ENCODE results near the gene RB1.

The RB1 gene

DNA sequence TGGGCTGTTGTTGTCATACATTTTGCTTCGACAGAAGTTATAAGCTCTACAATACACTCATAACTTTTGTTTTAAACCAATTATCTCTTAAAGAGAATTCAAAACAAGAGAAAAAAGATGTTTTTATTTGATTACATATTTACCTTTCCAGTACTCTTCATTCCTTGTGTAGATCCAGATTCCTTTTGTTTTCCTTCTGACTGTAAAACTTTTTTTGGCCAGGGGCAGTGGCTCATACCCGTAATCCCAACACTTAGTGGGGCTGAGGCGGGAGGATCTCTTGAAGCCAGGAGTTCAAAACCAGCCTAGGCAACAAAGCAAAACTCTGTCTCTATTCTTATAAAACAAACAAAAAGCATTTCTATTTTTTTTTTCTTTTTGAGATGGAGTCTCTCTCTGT is 87.7 kb downstream of the RB1 start:
- Histone ChIP-seq H3K36me3 (ENCODE audit: insufficient read depth, low read length) (peaks cover 35% of the 10 kb centered on the region), H3K27me3 (ENCODE audit: insufficient read depth, low read length) (no peaks in the 10 kb centered on the region), H3K9me3 (ENCODE audit: low read length) (peaks cover 7% of the 10 kb centered on the region; the same call in 1 of the 2 replicates), H3K4me1 (ENCODE audit: insufficient read depth, low read length, severe bottlenecking) (no peaks in the 10 kb centered on the region), H3K79me2 (ENCODE audit: insufficient read depth, low read length) (no peaks in the 10 kb centered on the region), H2AFZ (ENCODE audit: low read length) (no peak overlapping the region), H3K27ac (ENCODE audit: low read depth, low read length, poor library complexity, severe bottlenecking) (no peak overlapping the region), H3F3A (ENCODE audit: insufficient read depth, low read length) (no peaks in the 10 kb centered on the region), H3K9me2 (ENCODE audit: low read depth, low read length) (no peaks in the 10 kb centered on the region), H4K20me1 (ENCODE audit: insufficient read depth, low read length) (no peaks in the 10 kb centered on the region), H3K9ac (ENCODE audit: low read length) (no peak overlapping the region), H3K4me2 (ENCODE audit: low read length) (no peak overlapping the region), H3K4me3 (ENCODE audit: low read depth, low read length, poor library complexity, severe bottlenecking) (no peak overlapping the region)
- TF ChIP-seq, protein P1, sequence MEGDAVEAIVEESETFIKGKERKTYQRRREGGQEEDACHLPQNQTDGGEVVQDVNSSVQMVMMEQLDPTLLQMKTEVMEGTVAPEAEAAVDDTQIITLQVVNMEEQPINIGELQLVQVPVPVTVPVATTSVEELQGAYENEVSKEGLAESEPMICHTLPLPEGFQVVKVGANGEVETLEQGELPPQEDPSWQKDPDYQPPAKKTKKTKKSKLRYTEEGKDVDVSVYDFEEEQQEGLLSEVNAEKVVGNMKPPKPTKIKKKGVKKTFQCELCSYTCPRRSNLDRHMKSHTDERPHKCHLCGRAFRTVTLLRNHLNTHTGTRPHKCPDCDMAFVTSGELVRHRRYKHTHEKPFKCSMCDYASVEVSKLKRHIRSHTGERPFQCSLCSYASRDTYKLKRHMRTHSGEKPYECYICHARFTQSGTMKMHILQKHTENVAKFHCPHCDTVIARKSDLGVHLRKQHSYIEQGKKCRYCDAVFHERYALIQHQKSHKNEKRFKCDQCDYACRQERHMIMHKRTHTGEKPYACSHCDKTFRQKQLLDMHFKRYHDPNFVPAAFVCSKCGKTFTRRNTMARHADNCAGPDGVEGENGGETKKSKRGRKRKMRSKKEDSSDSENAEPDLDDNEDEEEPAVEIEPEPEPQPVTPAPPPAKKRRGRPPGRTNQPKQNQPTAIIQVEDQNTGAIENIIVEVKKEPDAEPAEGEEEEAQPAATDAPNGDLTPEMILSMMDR (IDR thresholded peaks at IDR 0.05; ENCODE audit: low read length) = no peak

DNA sequence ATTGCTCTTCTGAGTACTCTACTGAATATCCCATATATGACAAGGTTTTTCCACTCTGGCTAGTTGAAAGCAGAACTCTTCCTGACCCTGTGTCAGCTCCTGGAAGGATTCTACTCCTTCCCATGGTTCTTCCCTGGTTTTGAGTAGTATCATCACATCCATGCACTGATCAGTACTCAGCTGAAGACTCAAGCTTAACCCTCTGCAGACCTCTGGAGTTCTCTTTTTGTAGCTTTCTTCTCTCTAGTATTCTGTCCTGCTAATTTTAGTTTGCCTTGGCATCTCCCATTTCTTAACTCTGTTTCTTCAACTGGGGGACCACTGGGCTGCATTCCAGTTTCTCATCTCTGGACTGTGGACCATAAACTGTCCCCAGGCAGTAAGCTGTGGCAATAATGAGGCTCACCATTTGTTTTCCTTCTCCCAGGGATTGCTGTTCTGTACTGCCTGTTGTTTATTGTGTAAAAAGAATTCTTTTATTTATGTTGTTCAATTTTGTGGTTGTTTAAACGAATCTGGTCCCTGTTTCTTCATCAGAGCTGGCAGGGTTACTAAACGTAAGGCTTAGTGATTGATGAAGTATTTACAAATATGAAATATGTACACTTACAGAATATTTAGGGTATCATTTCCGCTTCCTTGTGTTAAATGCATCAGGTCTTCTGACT is 89.6 kb downstream of the RB1 start:
- no peaks in the 10 kb centered on the region for H3K9me2 ChIP-seq (ENCODE audit: low read depth, low read length)
- no peaks in the 10 kb centered on the region for H3F3A ChIP-seq (ENCODE audit: insufficient read depth, low read length)
- H3K9me3 ChIP-seq (ENCODE audit: low read length) = peaks cover 7% of the 10 kb centered on the region; the same call in 1 of the 2 replicates
- no peak overlapping the region for H3K4me3 ChIP-seq (ENCODE audit: low read depth, low read length, poor library complexity, severe bottlenecking)
- H2AFZ ChIP-seq (ENCODE audit: low read length) = no peak overlapping the region
- no peaks in the 10 kb centered on the region for H3K79me2 ChIP-seq (ENCODE audit: insufficient read depth, low read length)
- H3K9ac ChIP-seq (ENCODE audit: low read length) = no peak overlapping the region
- no peak overlapping the region for H3K27ac ChIP-seq (ENCODE audit: low read depth, low read length, poor library complexity, severe bottlenecking)
- no peak overlapping the region for H3K4me2 ChIP-seq (ENCODE audit: low read length)
- peaks cover 28% of the 10 kb centered on the region for H3K36me3 ChIP-seq (ENCODE audit: insufficient read depth, low read length)
- no peaks in the 10 kb centered on the region for H4K20me1 ChIP-seq (ENCODE audit: insufficient read depth, low read length)
- no peaks in the 10 kb centered on the region for H3K4me1 ChIP-seq (ENCODE audit: insufficient read depth, low read length, severe bottlenecking)
- H3K27me3 ChIP-seq (ENCODE audit: insufficient read depth, low read length) = no peaks in the 10 kb centered on the region
- TF ChIP-seq, protein P1 (IDR thresholded peaks at IDR 0.05; ENCODE audit: low read length) = no peak
- no peak for TF ChIP-seq EZH2 (IDR thresholded peaks at IDR 0.05; ENCODE audit: borderline replicate concordance, low read length)

DNA sequence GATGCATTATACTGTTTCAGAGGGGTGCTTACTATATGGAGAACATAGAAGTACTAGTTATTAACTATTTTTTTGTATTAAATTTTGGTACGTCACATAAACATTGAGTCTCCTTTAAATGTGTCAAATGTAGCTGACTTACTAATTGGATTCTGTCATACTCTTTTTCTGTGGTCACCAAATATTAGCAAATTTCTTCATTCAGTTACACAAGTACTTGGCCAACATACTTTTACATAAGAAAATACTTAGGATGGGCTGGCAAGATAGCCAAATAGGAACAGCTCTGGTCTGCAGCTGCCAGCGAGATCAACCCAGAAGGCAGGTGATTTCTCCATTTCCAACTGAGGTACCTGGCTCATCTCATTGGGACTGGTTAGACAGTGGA is 90.1 kb downstream of the RB1 start:
- Histone ChIP-seq H3K9me3 (ENCODE audit: low read length) (peaks cover 7% of the 10 kb centered on the region; the same call in 1 of the 2 replicates), H3K4me1 (ENCODE audit: insufficient read depth, low read length, severe bottlenecking) (no peaks in the 10 kb centered on the region), H3K4me2 (ENCODE audit: low read length) (no peak overlapping the region), H3K9ac (ENCODE audit: low read length) (no peak overlapping the region), H4K20me1 (ENCODE audit: insufficient read depth, low read length) (no peaks in the 10 kb centered on the region), H3K9me2 (ENCODE audit: low read depth, low read length) (no peaks in the 10 kb centered on the region), H3F3A (ENCODE audit: insufficient read depth, low read length) (no peaks in the 10 kb centered on the region), H3K36me3 (ENCODE audit: insufficient read depth, low read length) (peaks cover 28% of the 10 kb centered on the region), H2AFZ (ENCODE audit: low read length) (no peak overlapping the region), H3K27ac (ENCODE audit: low read depth, low read length, poor library complexity, severe bottlenecking) (no peak overlapping the region), H3K27me3 (ENCODE audit: insufficient read depth, low read length) (no peaks in the 10 kb centered on the region), H3K79me2 (ENCODE audit: insufficient read depth, low read length) (no peaks in the 10 kb centered on the region), H3K4me3 (ENCODE audit: low read depth, low read length, poor library complexity, severe bottlenecking) (no peak overlapping the region)
- TF ChIP-seq, protein P1 (IDR thresholded peaks at IDR 0.05; ENCODE audit: low read length) = no peak
- TF ChIP-seq EZH2 (IDR thresholded peaks at IDR 0.05; ENCODE audit: borderline replicate concordance, low read length) = no peak
